Activated naive CD4-positive, alpha-beta T cell treated with anti-CD3 and anti-CD28 coated beads for 36 hours (primary cell): Measurements from ENCODE around the gene TMCO2. TPM values are rescaled to one million over a fixed set of nuclear protein-coding genes. Genes with fewer than 3 reads are reported as not detected.
"Not testable (repeated sequence)": the region's sequence is repeated elsewhere in the genome, so short reads cannot be mapped to it uniquely, and the experiment has no call there.

ENCODE experiments used
- CTCF ChIA-PET: fragments of 350-600 bp; sonication (Branson Sonifier 250); formaldehyde crosslinking; loops from one replicate; lab custom pipeline; 2021; ENCODE audit warnings: antibody characterized with exemption; lab: Charles Lee
- DNase-seq: peaks from one replicate; pipeline ENCODE4 v3.0.0-alpha.2; 2020
- H3K27ac Mint-ChIP-seq: one replicate; pipeline ENCODE4 v1.8.0; 2021; ENCODE audit warnings: mild to moderate bottlenecking, mixed read lengths
- H3K27me3 Mint-ChIP-seq: one replicate; pipeline ENCODE4 v1.8.0; 2021; ENCODE audit warnings: low read depth, mixed read lengths
- H3K36me3 Mint-ChIP-seq: one replicate; pipeline ENCODE4 v1.8.0; 2021; ENCODE audit warnings: low read depth, mixed read lengths
- H3K4me1 Mint-ChIP-seq: one replicate; pipeline ENCODE4 v1.8.0; 2021; ENCODE audit warnings: low read depth, mixed read lengths
- H3K4me3 Mint-ChIP-seq: one replicate; pipeline ENCODE4 v1.8.0; 2021; ENCODE audit warnings: mild to moderate bottlenecking, moderate library complexity, mixed read lengths
- H3K9me3 Mint-ChIP-seq: one replicate; pipeline ENCODE4 v1.8.0; 2021; ENCODE audit warnings: mixed read lengths
- intact Hi-C: fragments of 100-400 bp; cut with micrococcal nuclease; formaldehyde crosslinking; loops from one replicate; pipeline ENCODE4 v1.15.1; 2023
- total RNA-seq, 2 experiments: library from RNA; stranded (reverse); gene quantifications; one replicate each; pipeline ENCODE4 v1.2.3, GENCODE V29; 2021

Gene TMCO2
- not detected for total RNA-seq

- Mint-ChIP-seq H3K27ac (no peak within 1 kb of the TSS), H3K27me3 (no peaks in the 10 kb centered on the region), H3K36me3 (no peaks in the 10 kb centered on the region), H3K4me1 (peaks cover 16% of the 10 kb centered on the region), H3K9me3 (no peaks in the 10 kb centered on the region), H3K4me3 (no peak within 1 kb of the TSS)
- DNase-seq, result no peak
- intact Hi-C loops, result no loop called here
- CTCF ChIA-PET, result interaction anchor here (1.5 kb wide), 1 partner anchor 103 kb away, joined by 3 read pairs; no protein-coding TSS in a partner anchor
Measured at GRCh38 chr1:40247655-40248054, at the start of gene TMCO2. TSS of gene TMCO2 (plus strand) at chr1:40247937. CDS start at chr1:40247994, 57 bp downstream.

GRCh38 chr1:40199126-40199525, 48.6 kb upstream of the TMCO2 start:
- H3K27ac Mint-ChIP-seq, result no peak overlapping the region
- CTCF ChIA-PET, result interaction anchor here (1.1 kb wide), 1 partner anchor 21 kb away, joined by 3 read pairs; no protein-coding TSS in a partner anchor
- H3K36me3 Mint-ChIP-seq, result peaks cover 15% of the 10 kb centered on the region
- H3K9me3 Mint-ChIP-seq, result no peaks in the 10 kb centered on the region
- intact Hi-C loops, result no loop called here
- DNase-seq, result no peak
- no peaks in the 10 kb centered on the region for H3K27me3 Mint-ChIP-seq
- H3K4me1 Mint-ChIP-seq, result no peaks in the 10 kb centered on the region
- no peak overlapping the region for H3K4me3 Mint-ChIP-seq

- Mint-ChIP-seq H3K4me3 (no peak overlapping the region), H3K9me3 (no peaks in the 10 kb centered on the region), H3K4me1 (peaks cover 4% of the 10 kb centered on the region), H3K27ac (no peak overlapping the region), H3K36me3 (peaks cover 16% of the 10 kb centered on the region), H3K27me3 (no peaks in the 10 kb centered on the region)
- intact Hi-C loops, result no loop called here
- CTCF ChIA-PET, result interaction anchor here (1.0 to 1.2 kb wide), 3 partner anchors 24 to 52 kb away, joined by 3 to 7 read pairs (median 6); no protein-coding TSS in a partner anchor
- DNase-seq, result no peak
Measured at GRCh38 chr1:40204856-40205255, 42.9 kb upstream of the TMCO2 start.

DNA sequence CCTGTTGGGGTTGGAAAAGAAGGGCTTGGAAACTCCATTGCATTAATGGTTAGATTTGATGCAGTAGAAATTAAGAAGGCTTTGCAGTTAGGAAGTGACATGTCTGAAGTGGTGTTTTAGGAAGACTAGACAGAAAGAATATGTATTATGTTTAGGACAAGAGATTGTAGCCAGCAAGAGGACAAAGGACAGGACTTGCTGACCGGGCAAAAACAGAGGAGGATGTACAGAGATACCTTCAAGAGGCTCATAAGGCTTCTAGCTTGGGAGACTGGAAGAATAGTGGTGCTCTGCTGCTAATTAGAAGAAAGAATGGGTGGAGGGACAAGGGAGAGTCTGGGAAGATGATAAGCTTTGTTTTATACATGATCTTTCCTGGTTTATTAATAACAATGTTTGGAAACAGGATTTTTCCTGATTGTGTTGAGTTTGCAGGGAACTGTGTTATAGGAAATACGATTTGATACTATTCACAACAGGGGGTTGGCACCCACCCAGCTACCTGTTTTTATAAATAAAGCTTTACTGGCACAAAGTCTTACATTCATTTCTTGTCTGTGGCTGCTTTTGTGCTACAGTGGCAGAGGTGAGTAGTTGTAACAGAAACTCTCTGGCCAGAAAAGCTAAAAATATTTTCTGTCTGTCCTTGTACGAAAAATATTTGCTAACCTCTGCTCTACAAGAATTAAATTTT, 37.1 kb upstream of the TMCO2 start:
- no peaks in the 10 kb centered on the region for H3K9me3 Mint-ChIP-seq
- intact Hi-C loops, result no loop called here
- no peak overlapping the region for H3K4me3 Mint-ChIP-seq
- H3K27ac Mint-ChIP-seq, result no peak overlapping the region
- peaks cover 15% of the 10 kb centered on the region for H3K36me3 Mint-ChIP-seq
- H3K4me1 Mint-ChIP-seq, result peaks cover 5% of the 10 kb centered on the region
- DNase-seq, result no peak
- no peaks in the 10 kb centered on the region for H3K27me3 Mint-ChIP-seq
- CTCF ChIA-PET, result interaction anchor here (0.7 to 1.3 kb wide), 3 partner anchors 47 to 67 kb away, joined by 3 read pairs; partner anchors contain the start of gene ZMPSTE24

- Mint-ChIP-seq H3K4me1 (peaks cover 23% of the 10 kb centered on the region), H3K4me3 (no peak overlapping the region), H3K27me3 (no peaks in the 10 kb centered on the region), H3K27ac (no peak overlapping the region), H3K9me3 (no peaks in the 10 kb centered on the region), H3K36me3 (peaks cover 7% of the 10 kb centered on the region)
- intact Hi-C loops, result no loop called here
- CTCF ChIA-PET, result interaction anchor here (1.0 kb wide), 1 partner anchor 17 kb away, joined by 3 read pairs; no protein-coding TSS in a partner anchor
- DNase-seq, result no peak
Measured at GRCh38 chr1:40218333-40218732, 29.4 kb upstream of the TMCO2 start.

DNA sequence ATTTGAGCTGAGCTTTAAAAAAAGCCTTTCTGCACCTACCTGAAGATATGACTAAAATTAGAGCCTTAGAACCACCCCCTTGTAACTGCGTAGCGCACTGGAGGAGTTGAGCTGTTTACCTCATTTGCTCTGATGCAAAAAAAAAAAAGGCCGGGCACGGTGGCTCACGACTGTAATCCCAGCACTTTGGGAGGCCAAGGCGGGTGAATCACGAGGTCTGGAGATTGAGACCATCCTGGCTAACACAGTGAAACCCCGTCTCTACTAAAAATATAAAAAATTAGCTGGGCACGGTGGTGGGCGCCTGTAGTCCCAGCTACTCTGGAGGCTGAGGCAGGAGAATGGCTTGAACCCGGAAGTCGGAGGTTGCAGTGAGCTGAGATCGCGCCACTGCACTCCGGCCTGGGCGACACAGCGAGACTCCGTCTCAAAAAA, 26.2 kb upstream of the TMCO2 start:
- H3K9me3 Mint-ChIP-seq, CTCF ChIA-PET, intact Hi-C loops, H3K27ac Mint-ChIP-seq, H3K27me3 Mint-ChIP-seq, H3K4me3 Mint-ChIP-seq, DNase-seq: not testable (repeated sequence)
- peaks cover 17% of the 10 kb centered on the region for H3K36me3 Mint-ChIP-seq
- peaks cover 20% of the 10 kb centered on the region for H3K4me1 Mint-ChIP-seq

GRCh38 chr1:40221977-40222772, 25.6 kb upstream of the TMCO2 start:
- H3K27me3 Mint-ChIP-seq, result no peaks in the 10 kb centered on the region
- H3K4me1 Mint-ChIP-seq, result peaks cover 19% of the 10 kb centered on the region
- CTCF ChIA-PET, result interaction anchor here (0.7 kb wide), 1 partner anchor 37 kb away, joined by 3 read pairs; no protein-coding TSS in a partner anchor
- intact Hi-C loops, result loop anchor here (2.0 kb wide), 1 partner anchor 59 kb away; no protein-coding TSS in a partner anchor
- peaks cover 14% of the 10 kb centered on the region for H3K36me3 Mint-ChIP-seq
- H3K27ac Mint-ChIP-seq, result no peak overlapping the region
- DNase-seq, result no peak
- no peaks in the 10 kb centered on the region for H3K9me3 Mint-ChIP-seq
- H3K4me3 Mint-ChIP-seq, result no peak overlapping the region

DNA sequence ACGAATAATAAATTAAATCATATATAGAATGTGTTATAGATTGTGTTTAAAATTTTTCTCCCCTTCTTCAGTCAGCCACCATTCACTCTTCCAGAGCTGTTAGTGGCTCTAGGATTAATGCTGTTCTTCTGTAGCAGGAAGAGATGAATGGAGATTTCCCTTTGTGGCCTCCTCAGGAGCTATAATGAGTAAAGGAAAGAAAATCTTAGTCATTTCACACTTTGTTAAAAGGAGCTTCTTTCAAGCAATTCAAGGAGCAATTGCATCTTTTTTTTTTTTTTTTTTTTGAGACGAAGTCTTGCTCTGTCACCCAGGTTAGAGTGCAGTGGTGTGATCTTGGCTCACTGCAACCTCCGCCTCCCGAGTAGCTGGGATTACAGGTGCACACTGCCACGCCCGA, 23.7 kb upstream of the TMCO2 start:
- Mint-ChIP-seq H3K36me3 (peaks cover 16% of the 10 kb centered on the region), H3K27me3 (no peaks in the 10 kb centered on the region), H3K4me3 (no peak overlapping the region), H3K9me3 (no peaks in the 10 kb centered on the region), H3K4me1 (peaks cover 15% of the 10 kb centered on the region), H3K27ac (no peak overlapping the region)
- intact Hi-C loops, result loop anchor here (1.0 kb wide), 3 partner anchors 8 to 40 kb away; no protein-coding TSS in a partner anchor
- peak; percentile 42 for DNase-seq
- CTCF ChIA-PET, result interaction anchor here (0.6 to 1.5 kb wide), 6 partner anchors 18 to 128 kb away, joined by 3 to 5 read pairs (median 3); no protein-coding TSS in a partner anchor

- H3K9me3 Mint-ChIP-seq, result no peaks in the 10 kb centered on the region
- no peak overlapping the region for H3K27ac Mint-ChIP-seq
- intact Hi-C loops, result no loop called here
- H3K4me1 Mint-ChIP-seq, result peaks cover 18% of the 10 kb centered on the region
- no peak overlapping the region for H3K4me3 Mint-ChIP-seq
- peaks cover 24% of the 10 kb centered on the region for H3K36me3 Mint-ChIP-seq
- no peak for DNase-seq
- CTCF ChIA-PET, result no interaction called here
- H3K27me3 Mint-ChIP-seq, result no peaks in the 10 kb centered on the region
Measured at GRCh38 chr1:40226192-40226591, 21.5 kb upstream of the TMCO2 start.

GRCh38 chr1:40232444-40232843, 15.3 kb upstream of the TMCO2 start:
- Mint-ChIP-seq H3K27ac (no peak overlapping the region), H3K4me1 (peaks cover 28% of the 10 kb centered on the region), H3K27me3 (no peaks in the 10 kb centered on the region), H3K9me3 (peaks cover 2% of the 10 kb centered on the region), H3K4me3 (no peak overlapping the region), H3K36me3 (peaks cover 59% of the 10 kb centered on the region)
- intact Hi-C loops, result no loop called here
- DNase-seq, result peak; percentile 81
- CTCF ChIA-PET, result interaction anchor here (1.2 kb wide), 1 partner anchor 9 kb away, joined by 6 read pairs; no protein-coding TSS in a partner anchor

DNA sequence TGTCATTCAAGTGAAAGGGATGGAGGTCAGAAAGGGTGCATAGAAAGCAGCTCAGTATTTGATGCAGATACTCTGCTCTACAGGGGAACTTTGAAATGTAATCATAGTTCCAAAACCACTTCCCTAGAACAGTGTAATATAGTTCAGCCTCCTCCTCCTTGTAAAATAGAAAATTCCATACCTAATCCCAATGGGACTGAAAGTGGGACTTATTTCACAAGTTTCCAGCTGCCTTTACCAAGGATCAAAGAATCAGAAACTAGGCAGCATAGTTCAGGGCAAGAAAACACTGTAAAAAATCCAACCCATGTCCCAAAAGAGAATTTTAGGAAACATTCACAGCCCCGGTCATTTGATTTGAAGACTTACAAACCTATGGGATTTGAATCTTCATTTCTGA, 8.1 kb upstream of the TMCO2 start:
- intact Hi-C loops, result loop anchor here (5.0 kb wide), 1 partner anchor 192 kb away; no protein-coding TSS in a partner anchor
- H3K27me3 Mint-ChIP-seq, result no peaks in the 10 kb centered on the region
- no peak for DNase-seq
- peaks cover 13% of the 10 kb centered on the region for H3K9me3 Mint-ChIP-seq
- H3K36me3 Mint-ChIP-seq, result peaks cover 47% of the 10 kb centered on the region
- CTCF ChIA-PET, result interaction anchor here (0.9 to 2.1 kb wide), 3 partner anchors 78 to 154 kb away, joined by 3 to 7 read pairs (median 3); no protein-coding TSS in a partner anchor
- peaks cover 44% of the 10 kb centered on the region for H3K4me1 Mint-ChIP-seq
- H3K4me3 Mint-ChIP-seq, result no peak overlapping the region
- H3K27ac Mint-ChIP-seq, result no peak overlapping the region

DNA sequence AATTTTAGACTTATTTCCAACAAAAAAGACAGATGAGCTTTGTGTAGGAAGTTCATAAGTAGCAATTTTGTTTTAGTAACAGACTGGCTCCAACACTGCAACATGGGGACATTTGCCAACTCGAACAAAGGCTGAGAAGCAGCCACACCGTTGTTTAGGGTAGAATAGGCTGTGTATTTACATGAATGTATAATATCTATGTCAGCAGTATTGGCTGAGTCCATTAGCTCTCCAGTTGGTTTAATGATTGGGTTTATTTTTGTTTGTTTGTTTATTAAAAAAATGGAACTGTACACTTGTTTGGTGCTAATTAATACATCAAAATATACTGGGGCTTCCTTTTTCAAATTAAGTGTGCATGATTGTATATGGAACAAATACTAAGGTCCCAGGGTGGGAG, 7.3 kb upstream of the TMCO2 start:
- H3K27me3 Mint-ChIP-seq, result no peaks in the 10 kb centered on the region
- H3K9me3 Mint-ChIP-seq, result peaks cover 13% of the 10 kb centered on the region
- intact Hi-C loops, result loop anchor here (5.0 kb wide), 1 partner anchor 193 kb away; no protein-coding TSS in a partner anchor
- no peak overlapping the region for H3K4me3 Mint-ChIP-seq
- peaks cover 43% of the 10 kb centered on the region for H3K36me3 Mint-ChIP-seq
- CTCF ChIA-PET, result interaction anchor here (0.9 to 2.1 kb wide), 6 partner anchors 57 to 209 kb away, joined by 3 to 7 read pairs (median 3); no protein-coding TSS in a partner anchor
- H3K27ac Mint-ChIP-seq, result no peak overlapping the region
- DNase-seq, result no peak
- H3K4me1 Mint-ChIP-seq, result peaks cover 51% of the 10 kb centered on the region
